ENCODE data around the gene BLOC1S3. TPM values are rescaled to one million over a fixed set of nuclear protein-coding genes. Genes with fewer than 3 reads are reported as not detected.

BLOC1S3 gene
- total and polyA plus RNA-seq, 2 of the 13 experiments (the other 11 are each of a cell fraction or from before 2014, with no cell fraction given) = 4.3 to 4.8 TPM

DNA sequence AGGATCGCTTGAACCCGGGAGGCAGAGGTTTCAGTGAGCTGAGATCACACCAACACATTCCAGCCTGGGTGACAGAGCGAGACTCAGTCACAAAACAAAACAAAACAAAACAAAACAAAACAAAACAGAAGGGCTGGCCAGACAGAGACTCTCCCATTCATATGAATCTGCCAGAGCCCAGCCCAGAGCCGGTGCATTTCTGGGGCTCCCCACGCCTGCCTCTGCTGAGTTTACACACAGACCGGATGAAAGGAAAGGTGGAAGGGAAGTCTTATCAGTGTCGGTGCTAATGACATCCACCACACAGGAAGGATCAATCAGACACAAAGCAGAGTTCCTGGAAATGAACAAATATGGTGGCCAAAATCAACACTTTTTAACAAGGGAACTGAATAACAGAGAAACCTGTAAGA is 7.4 kb upstream of the BLOC1S3 start (continued):
- TF ChIP-seq TCF7L2 (IDR thresholded peaks at IDR 0.05; ENCODE audit: low read depth, low read length) (no peak), GATAD2A (CRISPR knock-in tag; IDR thresholded peaks at IDR 0.05) (peak; percentile 26; the same call in 1 of the 2 replicates), ELF1 (CRISPR knock-in tag; IDR thresholded peaks at IDR 0.05) (no peak), SAP130 (CRISPR knock-in tag; IDR thresholded peaks at IDR 0.05; ENCODE audit: low read depth) (peak; percentile 84), ZNF574 (CRISPR knock-in tag; IDR thresholded peaks at IDR 0.05) (no peak), NR2F6 (IDR thresholded peaks at IDR 0.05) (no peak), NR2F6 (CRISPR knock-in tag; IDR thresholded peaks at IDR 0.05) (peak; percentile 39), RCOR2 (CRISPR knock-in tag; IDR thresholded peaks at IDR 0.05) (0 out of 2 replicates have a peak, but pooled peaks have one; percentile 29), ZSCAN22 (CRISPR knock-in tag; IDR thresholded peaks at IDR 0.05) (no peak), TBX2 (CRISPR knock-in tag; IDR thresholded peaks at IDR 0.05; ENCODE audit: borderline replicate concordance) (peak; percentile 98), ZBTB8A (CRISPR knock-in tag; IDR thresholded peaks at IDR 0.05; ENCODE audit: borderline replicate concordance, low read depth) (no peak), SIX4 (CRISPR knock-in tag; IDR thresholded peaks at IDR 0.05) (no peak), ZBTB44 (CRISPR knock-in tag; IDR thresholded peaks at IDR 0.05) (no peak), SOX5 (CRISPR knock-in tag; IDR thresholded peaks at IDR 0.05; ENCODE audit: borderline replicate concordance) (peak; percentile 94), ZNF782 (CRISPR knock-in tag; IDR thresholded peaks at IDR 0.05; ENCODE audit: borderline replicate concordance) (no peak), MIXL1 (CRISPR knock-in tag; IDR thresholded peaks at IDR 0.05) (peak; percentile 81), REXO4 (CRISPR knock-in tag; IDR thresholded peaks at IDR 0.05; ENCODE audit: borderline replicate concordance) (no peak), FOXP1 (IDR thresholded peaks at IDR 0.05) (no peak), FOXP1 (CRISPR knock-in tag; IDR thresholded peaks at IDR 0.05) (peak; percentile 56; the same call in 1 of the 2 replicates), FOSL1 (CRISPR knock-in tag; IDR thresholded peaks at IDR 0.05; ENCODE audit: borderline replicate concordance) (no peak), ZNF629 (CRISPR knock-in tag; conservative IDR thresholded peaks at IDR 0.05) (no peak), MED13 (CRISPR knock-in tag; IDR thresholded peaks at IDR 0.05) (no peak)
- TF ChIP-seq, protein P1, sequence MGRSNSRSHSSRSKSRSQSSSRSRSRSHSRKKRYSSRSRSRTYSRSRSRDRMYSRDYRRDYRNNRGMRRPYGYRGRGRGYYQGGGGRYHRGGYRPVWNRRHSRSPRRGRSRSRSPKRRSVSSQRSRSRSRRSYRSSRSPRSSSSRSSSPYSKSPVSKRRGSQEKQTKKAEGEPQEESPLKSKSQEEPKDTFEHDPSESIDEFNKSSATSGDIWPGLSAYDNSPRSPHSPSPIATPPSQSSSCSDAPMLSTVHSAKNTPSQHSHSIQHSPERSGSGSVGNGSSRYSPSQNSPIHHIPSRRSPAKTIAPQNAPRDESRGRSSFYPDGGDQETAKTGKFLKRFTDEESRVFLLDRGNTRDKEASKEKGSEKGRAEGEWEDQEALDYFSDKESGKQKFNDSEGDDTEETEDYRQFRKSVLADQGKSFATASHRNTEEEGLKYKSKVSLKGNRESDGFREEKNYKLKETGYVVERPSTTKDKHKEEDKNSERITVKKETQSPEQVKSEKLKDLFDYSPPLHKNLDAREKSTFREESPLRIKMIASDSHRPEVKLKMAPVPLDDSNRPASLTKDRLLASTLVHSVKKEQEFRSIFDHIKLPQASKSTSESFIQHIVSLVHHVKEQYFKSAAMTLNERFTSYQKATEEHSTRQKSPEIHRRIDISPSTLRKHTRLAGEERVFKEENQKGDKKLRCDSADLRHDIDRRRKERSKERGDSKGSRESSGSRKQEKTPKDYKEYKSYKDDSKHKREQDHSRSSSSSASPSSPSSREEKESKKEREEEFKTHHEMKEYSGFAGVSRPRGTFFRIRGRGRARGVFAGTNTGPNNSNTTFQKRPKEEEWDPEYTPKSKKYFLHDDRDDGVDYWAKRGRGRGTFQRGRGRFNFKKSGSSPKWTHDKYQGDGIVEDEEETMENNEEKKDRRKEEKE (IDR thresholded peaks at IDR 0.05) = no peak
- TF ChIP-seq, protein P2, sequence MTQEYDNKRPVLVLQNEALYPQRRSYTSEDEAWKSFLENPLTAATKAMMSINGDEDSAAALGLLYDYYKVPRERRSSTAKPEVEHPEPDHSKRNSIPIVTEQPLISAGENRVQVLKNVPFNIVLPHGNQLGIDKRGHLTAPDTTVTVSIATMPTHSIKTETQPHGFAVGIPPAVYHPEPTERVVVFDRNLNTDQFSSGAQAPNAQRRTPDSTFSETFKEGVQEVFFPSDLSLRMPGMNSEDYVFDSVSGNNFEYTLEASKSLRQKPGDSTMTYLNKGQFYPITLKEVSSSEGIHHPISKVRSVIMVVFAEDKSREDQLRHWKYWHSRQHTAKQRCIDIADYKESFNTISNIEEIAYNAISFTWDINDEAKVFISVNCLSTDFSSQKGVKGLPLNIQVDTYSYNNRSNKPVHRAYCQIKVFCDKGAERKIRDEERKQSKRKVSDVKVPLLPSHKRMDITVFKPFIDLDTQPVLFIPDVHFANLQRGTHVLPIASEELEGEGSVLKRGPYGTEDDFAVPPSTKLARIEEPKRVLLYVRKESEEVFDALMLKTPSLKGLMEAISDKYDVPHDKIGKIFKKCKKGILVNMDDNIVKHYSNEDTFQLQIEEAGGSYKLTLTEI (CRISPR knock-in tag; conservative IDR thresholded peaks at IDR 0.05) = no peak
- TF ChIP-seq, protein P3, sequence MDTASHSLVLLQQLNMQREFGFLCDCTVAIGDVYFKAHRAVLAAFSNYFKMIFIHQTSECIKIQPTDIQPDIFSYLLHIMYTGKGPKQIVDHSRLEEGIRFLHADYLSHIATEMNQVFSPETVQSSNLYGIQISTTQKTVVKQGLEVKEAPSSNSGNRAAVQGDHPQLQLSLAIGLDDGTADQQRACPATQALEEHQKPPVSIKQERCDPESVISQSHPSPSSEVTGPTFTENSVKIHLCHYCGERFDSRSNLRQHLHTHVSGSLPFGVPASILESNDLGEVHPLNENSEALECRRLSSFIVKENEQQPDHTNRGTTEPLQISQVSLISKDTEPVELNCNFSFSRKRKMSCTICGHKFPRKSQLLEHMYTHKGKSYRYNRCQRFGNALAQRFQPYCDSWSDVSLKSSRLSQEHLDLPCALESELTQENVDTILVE (CRISPR knock-in tag; IDR thresholded peaks at IDR 0.05) = no peak

Measured in HepG2 (cell line).